Stomach smooth muscle (tissue), 2 donors: ENCODE measurements around the gene ELOVL3.
"Not testable (repeated sequence)": the region's sequence is repeated elsewhere in the genome, so short reads cannot be mapped to it uniquely, and the experiment has no call there.

Experiments
- H3K27ac ChIP-seq: one replicate; pipeline ENCODE4 v1.7.0; 2013; ENCODE audit warnings: mild to moderate bottlenecking, low read length, inconsistent platforms
- H3K27me3 ChIP-seq, 2 donors: one replicate each; pipeline ENCODE4 v1.7.0; 2013; ENCODE audit warnings: low read length in 2 of 2; ENCODE audit not compliant: insufficient read depth in 2 of 2, control insufficient read depth in 1 of 2
- H3K36me3 ChIP-seq, 2 donors: one replicate each; pipeline ENCODE4 v1.7.0; 2013; ENCODE audit warnings: low read length in 2 of 2; ENCODE audit not compliant: control insufficient read depth in 2 of 2, insufficient read depth in 2 of 2
- H3K4me1 ChIP-seq: one replicate; pipeline ENCODE4 v1.7.0; 2013; ENCODE audit warnings: low read length; ENCODE audit not compliant: control insufficient read depth, insufficient read depth
- H3K4me3 ChIP-seq, 2 donors: one replicate each; pipeline ENCODE4 v1.7.0; 2013; ENCODE audit warnings: low read length in 2 of 2
- H3K9ac ChIP-seq, 2 donors: one replicate each; pipeline ENCODE4 v1.7.0; 2013; ENCODE audit warnings: low read length in 2 of 2, mild to moderate bottlenecking in 1 of 2
- H3K9me3 ChIP-seq, 2 donors: one replicate each; pipeline ENCODE4 v1.7.0; 2013; ENCODE audit warnings: low read length in 2 of 2; ENCODE audit not compliant: control insufficient read depth in 2 of 2
- donor health status: healthy.
- donor health status: Pancreatic carcinoma.

The ELOVL3 gene

GRCh38 chr10:102198027-102198426 lies 28.1 kb upstream of the ELOVL3 start:
- no peaks in the 10 kb centered on the region for H3K27me3 ChIP-seq
- no peak overlapping the region for H3K9ac ChIP-seq
- no peak overlapping the region for H3K4me3 ChIP-seq
- H3K27ac ChIP-seq = no peak overlapping the region
- no peaks in the 10 kb centered on the region for H3K4me1 ChIP-seq
- H3K36me3 ChIP-seq = no peaks in the 10 kb centered on the region
- H3K9me3 ChIP-seq = no peaks in the 10 kb centered on the region

DNA sequence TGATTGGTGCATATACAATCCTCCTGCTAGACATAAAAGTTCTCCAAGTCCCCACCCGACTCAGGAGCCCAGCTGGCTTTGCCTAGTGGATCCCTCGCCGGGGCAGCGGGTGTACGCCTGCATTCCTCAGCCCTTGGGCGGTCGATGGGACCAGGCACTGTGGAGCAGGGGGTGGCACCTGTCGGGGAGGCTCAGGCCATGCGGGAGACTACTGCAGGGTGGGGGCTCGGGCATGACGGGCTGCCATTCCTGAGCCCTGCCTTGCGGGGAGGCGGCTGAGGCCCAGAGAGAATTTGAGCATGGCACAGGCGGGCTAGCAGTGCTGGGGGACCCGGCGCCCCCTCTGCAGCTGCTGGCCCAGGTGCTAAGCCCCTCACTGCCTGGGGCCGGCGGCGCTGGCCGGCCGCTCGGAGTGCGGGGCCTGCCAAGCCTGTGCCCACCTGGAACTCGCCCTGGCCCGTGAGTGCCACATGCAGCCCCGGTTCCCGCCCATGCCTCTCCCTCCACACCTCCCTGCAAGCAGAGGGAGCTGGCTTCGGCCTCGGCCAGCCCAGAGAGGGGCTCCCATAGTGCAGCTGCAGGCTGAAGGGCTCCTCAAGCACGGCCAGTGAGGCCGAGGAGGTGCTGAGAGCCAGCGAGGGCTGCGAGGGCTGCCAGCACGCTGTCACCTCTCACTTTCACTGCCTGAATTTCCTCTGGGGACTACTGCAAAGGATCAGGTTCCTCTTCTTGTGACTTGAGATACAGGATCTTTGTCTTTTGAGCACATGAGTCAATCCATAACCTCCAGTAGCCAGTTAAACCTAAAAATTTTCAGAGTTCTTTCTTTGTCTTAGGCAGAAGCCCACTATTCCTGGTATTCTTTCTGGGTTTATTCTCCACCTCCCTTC lies 25.1 kb upstream of the ELOVL3 start:
- Histone ChIP-seq H3K4me1 (no peaks in the 10 kb centered on the region), H3K27ac (no peak overlapping the region), H3K4me3 (no peak overlapping the region), H3K9me3 (peaks cover 4% of the 10 kb centered on the region in 2 donors), H3K27me3 (no peaks in the 10 kb centered on the region), H3K36me3 (no peaks in the 10 kb centered on the region), H3K9ac (no peak overlapping the region)

DNA sequence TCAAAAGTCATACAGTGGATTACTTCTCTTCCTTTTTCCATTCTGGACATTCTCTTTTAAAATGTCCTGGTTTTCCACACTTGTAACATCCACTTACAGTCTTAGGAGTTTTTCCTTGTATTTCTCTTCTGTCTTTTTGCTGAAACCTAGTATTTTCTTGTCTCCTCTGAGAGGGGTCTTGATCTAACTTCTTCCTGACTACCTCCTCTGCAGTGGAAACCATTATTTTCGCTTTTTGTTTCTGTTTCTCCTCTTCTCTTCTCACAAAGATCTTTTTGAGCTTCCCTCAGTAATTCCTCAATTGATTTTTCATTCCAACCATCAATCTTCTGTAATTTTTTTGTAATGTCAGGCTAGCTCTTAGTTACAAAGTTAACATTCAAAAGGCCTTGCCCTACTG lies 23.7 kb upstream of the ELOVL3 start:
- H3K36me3 ChIP-seq = no peaks in the 10 kb centered on the region
- no peak overlapping the region for H3K27ac ChIP-seq
- H3K4me3 ChIP-seq = no peak overlapping the region
- H3K27me3 ChIP-seq = no peaks in the 10 kb centered on the region
- H3K9ac ChIP-seq = no peak overlapping the region
- peaks cover 4% of the 10 kb centered on the region in 2 donors for H3K9me3 ChIP-seq
- no peaks in the 10 kb centered on the region for H3K4me1 ChIP-seq

DNA sequence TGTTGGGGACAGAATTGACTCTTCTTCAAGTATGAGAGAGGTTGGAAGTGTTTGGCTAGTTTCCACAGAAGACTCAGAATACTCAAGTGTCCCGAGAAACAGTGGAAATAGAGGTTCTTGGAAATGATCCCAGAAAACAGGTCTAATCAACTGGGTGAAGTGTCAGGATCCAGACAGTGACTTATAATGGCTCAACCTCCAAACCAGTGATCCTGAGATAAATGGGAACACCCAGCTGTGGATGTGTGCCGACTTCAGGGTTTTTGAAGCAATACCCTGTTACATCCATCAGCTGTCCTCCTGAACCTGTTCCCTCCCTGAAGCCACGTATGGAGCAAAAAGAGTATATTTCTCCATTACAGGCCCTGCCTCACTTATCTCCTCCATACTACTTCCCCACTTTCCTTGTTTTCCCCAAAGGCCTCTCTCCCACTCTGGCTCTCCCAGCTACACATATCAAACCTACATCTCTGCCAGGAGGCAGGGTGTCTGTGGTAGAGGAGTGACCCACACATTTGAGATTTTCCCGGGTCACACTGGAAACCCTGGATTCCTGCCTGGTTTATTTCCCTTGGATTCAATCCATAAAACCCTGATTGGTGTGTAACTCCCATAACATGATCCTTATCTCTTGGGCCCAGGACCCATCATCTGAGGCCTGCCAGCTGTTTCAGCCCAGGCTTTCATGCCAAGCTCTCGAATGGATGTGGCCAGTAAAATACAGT lies 17.6 kb upstream of the ELOVL3 start:
- Histone ChIP-seq H3K27me3 (no peaks in the 10 kb centered on the region), H3K9ac (no peak overlapping the region), H3K4me3 (no peak overlapping the region), H3K36me3 (no peaks in the 10 kb centered on the region), H3K4me1 (peaks cover 3% of the 10 kb centered on the region), H3K27ac (no peak overlapping the region), H3K9me3 (peaks cover 4% of the 10 kb centered on the region in 2 donors)

GRCh38 chr10:102211615-102212299 lies 14.3 kb upstream of the ELOVL3 start:
- H3K9ac ChIP-seq = no peak overlapping the region
- no peaks in the 10 kb centered on the region for H3K36me3 ChIP-seq
- no peak overlapping the region for H3K4me3 ChIP-seq
- H3K27ac ChIP-seq = no peak overlapping the region
- no peaks in the 10 kb centered on the region for H3K27me3 ChIP-seq
- no peaks in the 10 kb centered on the region for H3K9me3 ChIP-seq
- peaks cover 3% of the 10 kb centered on the region for H3K4me1 ChIP-seq

- H3K4me1 ChIP-seq, H3K27me3 ChIP-seq, H3K36me3 ChIP-seq, H3K27ac ChIP-seq, H3K4me3 ChIP-seq, H3K9ac ChIP-seq, H3K9me3 ChIP-seq: not testable (repeated sequence)
Observed at GRCh38 chr10:102213599-102213998, 12.5 kb upstream of the ELOVL3 start.

- Histone ChIP-seq H3K9ac (no peak overlapping the region), H3K9me3 (no peaks in the 10 kb centered on the region), H3K4me3 (no peak overlapping the region), H3K27ac (no peak overlapping the region), H3K27me3 (no peaks in the 10 kb centered on the region), H3K36me3 (no peaks in the 10 kb centered on the region), H3K4me1 (no peaks in the 10 kb centered on the region)
Observed at GRCh38 chr10:102219370-102219769, 6.7 kb upstream of the ELOVL3 start.

DNA sequence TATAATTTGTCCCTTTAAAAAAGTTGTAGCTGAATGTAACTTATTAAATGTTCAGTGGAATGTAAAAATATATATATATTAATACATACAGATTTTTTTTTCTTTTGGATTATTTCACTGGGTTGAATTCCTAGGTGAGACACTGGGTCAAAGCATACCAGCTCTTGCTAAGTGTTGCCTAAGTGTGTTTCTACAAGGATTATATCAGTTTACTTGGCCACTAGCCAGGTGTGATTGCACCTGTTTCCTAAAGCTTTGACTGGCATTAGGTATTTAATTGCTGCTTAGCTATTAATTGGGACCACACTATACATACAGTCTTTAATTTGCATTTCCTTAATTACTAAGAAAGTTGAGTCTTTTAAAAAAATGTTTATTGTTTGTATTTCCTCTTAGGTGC lies 5.5 kb upstream of the ELOVL3 start:
- Histone ChIP-seq H3K4me1 (peaks cover under 1% of the 10 kb centered on the region), H3K9me3 (no peaks in the 10 kb centered on the region), H3K9ac (no peak overlapping the region), H3K4me3 (no peak overlapping the region), H3K27ac (no peak overlapping the region), H3K27me3 (no peaks in the 10 kb centered on the region), H3K36me3 (no peaks in the 10 kb centered on the region)

DNA sequence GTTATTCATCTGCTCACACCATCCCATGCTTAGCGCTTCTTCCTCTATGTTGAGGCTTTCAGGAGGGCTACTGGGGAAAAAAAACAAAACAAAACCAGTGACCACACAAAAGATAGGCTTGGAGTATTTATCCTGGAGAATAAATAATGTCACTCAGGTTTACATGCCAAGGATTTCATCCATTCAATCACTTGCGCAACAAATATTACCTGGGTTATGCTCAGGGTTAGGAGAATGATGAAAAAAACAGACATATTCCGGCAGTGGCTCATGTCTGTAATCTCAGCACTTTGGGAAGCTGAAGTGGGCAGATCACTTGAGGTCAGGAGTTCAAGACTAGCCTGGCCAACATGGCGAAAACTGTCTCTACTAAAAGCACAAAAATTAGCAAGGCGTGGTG lies 3.3 kb upstream of the ELOVL3 start:
- no peak overlapping the region for H3K27ac ChIP-seq
- peaks cover 0 to 5% of the 10 kb centered on the region in 2 donors for H3K27me3 ChIP-seq
- no peak overlapping the region for H3K9ac ChIP-seq
- H3K36me3 ChIP-seq = no peaks in the 10 kb centered on the region
- peaks cover 15% of the 10 kb centered on the region for H3K4me1 ChIP-seq
- H3K9me3 ChIP-seq = no peaks in the 10 kb centered on the region
- no peak overlapping the region for H3K4me3 ChIP-seq

DNA sequence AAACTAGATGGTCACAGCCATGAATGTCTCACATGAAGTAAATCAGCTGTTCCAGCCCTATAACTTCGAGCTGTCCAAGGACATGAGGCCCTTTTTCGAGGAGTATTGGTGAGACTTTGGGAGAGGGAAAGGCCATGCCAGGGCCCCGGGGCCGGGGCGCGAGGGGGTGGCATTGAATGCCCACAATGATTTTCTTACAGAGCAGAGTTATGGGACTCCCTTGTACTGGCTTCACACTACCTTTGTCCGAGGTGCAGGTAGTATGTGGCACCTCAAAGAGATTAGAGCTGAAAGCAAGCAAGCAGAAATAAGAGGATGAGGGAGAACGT lies 407 bp downstream of the ELOVL3 start:
- H3K4me1 ChIP-seq = peaks cover 33% of the 10 kb centered on the region
- H3K9ac ChIP-seq = no peak overlapping the region
- no peak overlapping the region for H3K27ac ChIP-seq
- H3K27me3 ChIP-seq = peaks cover 28 to 30% of the 10 kb centered on the region in 2 donors
- no peaks in the 10 kb centered on the region for H3K36me3 ChIP-seq
- no peaks in the 10 kb centered on the region for H3K9me3 ChIP-seq
- H3K4me3 ChIP-seq = peak overlapping the region; percentile 62 to 66
